GM23338 (cell line): ENCODE measurements around the gene SFN. TPM values are rescaled to one million over a fixed set of nuclear protein-coding genes. Genes with fewer than 3 reads are reported as not detected.

Experiments used
- ATAC-seq: fragments of 200-7000 bp; cut with Tn5 transposase; 3 replicates; pipeline ENCODE4 v1.9.1; 2020
- DNase-seq: peaks from one replicate; pipeline ENCODE4 v3.0.0-alpha.2; 2015; ENCODE audit warnings: low spot score
- H2AFZ ChIP-seq: fragments of 200-600 bp; sonication (generic); 2 replicates; pipeline ENCODE4 v1.8.0; 2016; ENCODE audit warnings: antibody characterized with exemption, mild to moderate bottlenecking, moderate library complexity
- H3F3A ChIP-seq: fragments of 200-600 bp; sonication (generic); replicated peaks from 2 replicates; pipeline ENCODE4 v1.8.0; 2017; ENCODE audit warnings: antibody characterized with exemption, mixed run types, low read depth
- H3K27ac ChIP-seq: fragments of 200-600 bp; sonication (generic); 2 replicates; pipeline ENCODE4 v1.6.1; 2016; ENCODE audit warnings: low read depth
- H3K27me3 ChIP-seq: fragments of 200-600 bp; sonication (generic); 2 replicates; pipeline ENCODE4 v1.8.0; 2016; ENCODE audit warnings: mild to moderate bottlenecking, mixed run types, moderate library complexity; ENCODE audit not compliant: insufficient read depth
- H3K36me3 ChIP-seq: fragments of 200-600 bp; sonication (generic); 2 replicates; pipeline ENCODE4 v1.8.0; 2016; ENCODE audit warnings: mild to moderate bottlenecking; ENCODE audit not compliant: insufficient read depth
- H3K4me1 ChIP-seq: fragments of 200-600 bp; sonication (generic); 2 replicates; pipeline ENCODE4 v1.8.0; 2016; ENCODE audit warnings: mild to moderate bottlenecking, moderate library complexity; ENCODE audit not compliant: insufficient read depth
- H3K4me2 ChIP-seq: fragments of 200-600 bp; sonication (generic); 2 replicates; pipeline ENCODE4 v1.7.1; 2017; ENCODE audit warnings: mixed run types
- H3K4me3 ChIP-seq: fragments of 200-600 bp; sonication (generic); 2 replicates; pipeline ENCODE4 v1.6.1; 2016; ENCODE audit warnings: mixed run types
- H3K79me2 ChIP-seq: fragments of 200-600 bp; sonication (generic); replicated peaks from 2 replicates; pipeline ENCODE4 v1.8.0; 2017; ENCODE audit warnings: mild to moderate bottlenecking; ENCODE audit not compliant: insufficient read depth
- H3K9me2 ChIP-seq: fragments of 200-600 bp; sonication (generic); 2 replicates; pipeline ENCODE4 v1.8.0; 2017; ENCODE audit not compliant: insufficient read depth
- H4K20me1 ChIP-seq: fragments of 200-600 bp; sonication (generic); replicated peaks from 2 replicates; pipeline ENCODE4 v1.8.0; 2017; ENCODE audit warnings: mild to moderate bottlenecking; ENCODE audit not compliant: insufficient read depth
- H3K27ac Mint-ChIP-seq: 2 replicates; pipeline ENCODE4 v1.8.0; 2020; ENCODE audit warnings: inconsistent platforms, mild to moderate bottlenecking, moderate library complexity, mixed read lengths
- H3K27me3 Mint-ChIP-seq: 3 replicates; pipeline ENCODE4 v1.8.0; 2022; ENCODE audit warnings: low read depth, mild to moderate bottlenecking, moderate library complexity, mixed read lengths, inconsistent platforms; ENCODE audit not compliant: insufficient read depth, poor library complexity
- H3K36me3 Mint-ChIP-seq: 3 replicates; pipeline ENCODE4 v1.8.0; 2021; ENCODE audit warnings: low read depth, mild to moderate bottlenecking, inconsistent platforms, moderate library complexity, mixed read lengths
- H3K4me1 Mint-ChIP-seq: 3 replicates; pipeline ENCODE4 v1.8.0; 2020; ENCODE audit warnings: mild to moderate bottlenecking, inconsistent platforms, mixed read lengths
- H3K4me3 Mint-ChIP-seq: 3 replicates; pipeline ENCODE4 v1.8.0; 2021; ENCODE audit warnings: moderate library complexity, mild to moderate bottlenecking, inconsistent platforms, mixed read lengths
- H3K9me3 Mint-ChIP-seq: 3 replicates; pipeline ENCODE4 v1.8.0; 2020; ENCODE audit warnings: moderate library complexity, mild to moderate bottlenecking, inconsistent platforms, mixed read lengths
- CREB1 ChIP-seq: fragments of 250-450 bp; sonication (Bioruptor Pico); IDR thresholded peaks from 2 replicates; pipeline ENCODE4 v1.5.0; 2020; ENCODE audit warnings: low read depth, mild to moderate bottlenecking, moderate library complexity
- ETS1 ChIP-seq: IDR thresholded peaks from 2 replicates; pipeline ENCODE4 v1.6.1; 2016; ENCODE audit warnings: antibody characterized with exemption
- EZH2 ChIP-seq: fragments of 200-600 bp; sonication (generic); IDR thresholded peaks from one replicate; pipeline ENCODE4 v1.8.0; 2017; ENCODE audit warnings: antibody characterized with exemption, mild to moderate bottlenecking, low read depth; ENCODE audit not compliant: unreplicated experiment
- EZH2phosphoT487 ChIP-seq: fragments of 200-600 bp; sonication (generic); IDR thresholded peaks from one replicate; pipeline ENCODE4 v1.8.1; 2018; ENCODE audit warnings: antibody characterized with exemption; ENCODE audit not compliant: unreplicated experiment
- JUNB ChIP-seq: IDR thresholded peaks from one replicate; pipeline ENCODE4 v1.6.1; 2016; ENCODE audit warnings: antibody characterized with exemption; ENCODE audit not compliant: unreplicated experiment
- NANOG ChIP-seq: IDR thresholded peaks from 2 replicates; pipeline ENCODE4 v1.6.1; 2016; ENCODE audit warnings: antibody characterized with exemption, borderline replicate concordance
- POLR2AphosphoS5 ChIP-seq: IDR thresholded peaks from 2 replicates; pipeline ENCODE4 v1.6.1; 2016; ENCODE audit warnings: antibody characterized with exemption, low read depth
- ZNF114 ChIP-seq: fragments of 250-450 bp; sonication (Bioruptor Pico); IDR thresholded peaks from 2 replicates; pipeline ENCODE4 v1.5.0; 2020; ENCODE audit warnings: mild to moderate bottlenecking, moderate library complexity
- ZNF331 ChIP-seq: fragments of 250-450 bp; sonication (Bioruptor Pico); IDR thresholded peaks from 2 replicates; pipeline ENCODE4 v1.5.0; 2020; ENCODE audit warnings: low read depth, mild to moderate bottlenecking, moderate library complexity
- ZNF462 ChIP-seq: fragments of 250-450 bp; sonication (Bioruptor Pico); IDR thresholded peaks from 2 replicates; pipeline ENCODE4 v1.5.0; 2020; ENCODE audit warnings: mild to moderate bottlenecking, moderate library complexity
- polyA plus RNA-seq: library from polyadenylated mRNA; unstranded; fragments of >200 nt; fragmentation: Nextera tagmentation; extraction: Ambion mirVana; gene quantifications from 2 replicates; pipeline ENCODE4 v1.2.1, GENCODE V29; 2016
- total RNA-seq: library from RNA; depleted of rRNA; stranded (reverse); fragments of >200 nt; shearing (Covaris generic); gene quantifications from 2 replicates; pipeline ENCODE4 v1.2.3, GENCODE V29; 2014
- TF ChIP-seq, protein P1 (sequence below), 2 experiments: fragments of 200-600 bp in 1 of 2; sonication (generic) in 1 of 2; conservative IDR thresholded peaks; 2 replicates each; pipeline versions ENCODE4 v1.5.1 to v1.6.1; 2016 to 2017; ENCODE audit warnings: antibody characterized with exemption in 2 of 2, low read depth in 2 of 2, mild to moderate bottlenecking in 2 of 2, moderate library complexity in 1 of 2

Gene SFN
- total and polyA plus RNA-seq, 2 experiments from 2014 or later = 1.8 to 2.6 TPM

GRCh38 chr1:26824731-26825130, 38.2 kb upstream of the SFN start (continued):
- TF ChIP-seq ETS1 (no peak), ZNF331 (CRISPR knock-in tag) (no peak), JUNB (no peak)

GRCh38 chr1:26826261-26827105, 36.5 kb upstream of the SFN start, which contains the start of gene ZDHHC18:
ZDHHC18 (plus strand) TSS chr1:26826688; CDS start chr1:26826805, 117 bp downstream.
- peaks cover 4% of the 10 kb centered on the region; the same call in 1 of the 2 replicates for H3K79me2 ChIP-seq
- H3K4me2 ChIP-seq = peak within 1 kb of the TSS; percentile 92
- Mint-ChIP-seq H3K36me3 (peaks cover 4% of the 10 kb centered on the region; the same call in 2 of the 3 replicates), H3K4me3 (peak within 1 kb of the TSS; percentile 90), H3K4me1 (peaks cover 35% of the 10 kb centered on the region), H3K9me3 (peaks cover 3% of the 10 kb centered on the region; the same call in 2 of the 3 replicates), H3K27ac (no peak within 1 kb of the TSS), H3K27me3 (peaks cover 21% of the 10 kb centered on the region)
- peak; percentile 82 for DNase-seq
- H3K36me3 ChIP-seq = no peaks in the 10 kb centered on the region
- peaks cover 3% of the 10 kb centered on the region; the same call in 1 of the 2 replicates for H3K27me3 ChIP-seq
- no peaks in the 10 kb centered on the region; the same call in 1 of the 2 replicates for H4K20me1 ChIP-seq
- H2AFZ ChIP-seq = peak within 1 kb of the TSS; percentile 100
- no peaks in the 10 kb centered on the region for H3K9me2 ChIP-seq
- H3K4me1 ChIP-seq = peaks cover 20% of the 10 kb centered on the region
- no peak within 1 kb of the TSS for H3K27ac ChIP-seq
- peak within 1 kb of the TSS; percentile 69 for H3K4me3 ChIP-seq
- H3F3A ChIP-seq = peaks cover 3% of the 10 kb centered on the region; the same call in 1 of the 2 replicates
- peak; percentile 87 for ATAC-seq
- TF ChIP-seq ZNF462 (CRISPR knock-in tag) = no peak
- no peak for TF ChIP-seq ETS1
- TF ChIP-seq EZH2 = no peak
- no peak for TF ChIP-seq EZH2phosphoT487
- TF ChIP-seq, protein P1, sequence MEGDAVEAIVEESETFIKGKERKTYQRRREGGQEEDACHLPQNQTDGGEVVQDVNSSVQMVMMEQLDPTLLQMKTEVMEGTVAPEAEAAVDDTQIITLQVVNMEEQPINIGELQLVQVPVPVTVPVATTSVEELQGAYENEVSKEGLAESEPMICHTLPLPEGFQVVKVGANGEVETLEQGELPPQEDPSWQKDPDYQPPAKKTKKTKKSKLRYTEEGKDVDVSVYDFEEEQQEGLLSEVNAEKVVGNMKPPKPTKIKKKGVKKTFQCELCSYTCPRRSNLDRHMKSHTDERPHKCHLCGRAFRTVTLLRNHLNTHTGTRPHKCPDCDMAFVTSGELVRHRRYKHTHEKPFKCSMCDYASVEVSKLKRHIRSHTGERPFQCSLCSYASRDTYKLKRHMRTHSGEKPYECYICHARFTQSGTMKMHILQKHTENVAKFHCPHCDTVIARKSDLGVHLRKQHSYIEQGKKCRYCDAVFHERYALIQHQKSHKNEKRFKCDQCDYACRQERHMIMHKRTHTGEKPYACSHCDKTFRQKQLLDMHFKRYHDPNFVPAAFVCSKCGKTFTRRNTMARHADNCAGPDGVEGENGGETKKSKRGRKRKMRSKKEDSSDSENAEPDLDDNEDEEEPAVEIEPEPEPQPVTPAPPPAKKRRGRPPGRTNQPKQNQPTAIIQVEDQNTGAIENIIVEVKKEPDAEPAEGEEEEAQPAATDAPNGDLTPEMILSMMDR (conservative IDR thresholded peaks at IDR 0.05; ENCODE audit: low read depth in 2 of 2) = peak; percentile 33 to 52
- no peak for TF ChIP-seq NANOG
- TF ChIP-seq ZNF331 (CRISPR knock-in tag) = no peak
- TF ChIP-seq CREB1 (CRISPR knock-in tag) = no peak
- peak; percentile 50 for TF ChIP-seq POLR2AphosphoS5
- no peak for TF ChIP-seq ZNF114 (CRISPR knock-in tag)
